Smooth muscle cell (in vitro differentiated cells): Measurements from ENCODE around the gene CASK. TPM values are rescaled to one million over a fixed set of nuclear protein-coding genes. Genes with fewer than 3 reads are reported as not detected.
A peak's percentile ranks its signal among the peaks of the same experiment; 100 is the strongest.

Experiments
- DNase-seq: peaks from one replicate; lab custom pipeline; 2025; ENCODE audit not compliant: unreplicated experiment; lab: John Stamatoyannopoulos, UW
- H2AFZ ChIP-seq: fragments of 200-600 bp; sonication (generic); 2 replicates; pipeline ENCODE4 v1.6.0; 2016; ENCODE audit warnings: antibody characterized with exemption, low read depth, mild to moderate bottlenecking
- H3F3A ChIP-seq: fragments of 200-600 bp; sonication (generic); 2 replicates; pipeline ENCODE4 v1.6.0; 2017; ENCODE audit warnings: antibody characterized with exemption, low read depth
- H3K27ac ChIP-seq: fragments of 200-600 bp; sonication (generic); 2 replicates; pipeline ENCODE4 v1.5.1; 2016; ENCODE audit warnings: low read depth, mild to moderate bottlenecking
- H3K27me3 ChIP-seq: fragments of 200-600 bp; sonication (generic); 2 replicates; pipeline ENCODE4 v1.6.1; 2016; ENCODE audit warnings: low read depth, mild to moderate bottlenecking
- H3K36me3 ChIP-seq: fragments of 200-600 bp; sonication (generic); 2 replicates; pipeline ENCODE4 v1.5.1; 2016; ENCODE audit warnings: low read depth
- H3K4me1 ChIP-seq: fragments of 200-600 bp; sonication (generic); 2 replicates; pipeline ENCODE4 v1.5.1; 2016; ENCODE audit warnings: low read depth
- H3K4me2 ChIP-seq: fragments of 200-600 bp; sonication (generic); 2 replicates; pipeline ENCODE4 v1.6.0; 2016; ENCODE audit warnings: mild to moderate bottlenecking
- H3K4me3 ChIP-seq: fragments of 200-600 bp; sonication (generic); 2 replicates; pipeline ENCODE4 v1.5.1; 2016; ENCODE audit warnings: mild to moderate bottlenecking
- H3K79me2 ChIP-seq: fragments of 200-600 bp; sonication (generic); 2 replicates; pipeline ENCODE4 v1.6.0; 2016; ENCODE audit warnings: low read depth, mild to moderate bottlenecking
- H3K9ac ChIP-seq: fragments of 200-600 bp; sonication (generic); 2 replicates; pipeline ENCODE4 v1.6.0; 2016; ENCODE audit warnings: low read depth
- H3K9me3 ChIP-seq: fragments of 200-600 bp; sonication (generic); replicated peaks from 2 replicates; pipeline ENCODE4 v1.5.1; 2016; ENCODE audit warnings: low read depth
- H4K20me1 ChIP-seq: fragments of 200-600 bp; sonication (generic); 2 replicates; pipeline ENCODE4 v1.6.0; 2016; ENCODE audit warnings: low read depth
- CTCF ChIP-seq: fragments of 200-600 bp; sonication (generic); IDR thresholded peaks from 2 replicates; pipeline ENCODE4 v1.5.1; 2017; ENCODE audit warnings: borderline replicate concordance, mild to moderate bottlenecking, antibody characterized with exemption; ENCODE audit not compliant: insufficient read depth, poor library complexity, severe bottlenecking
- WGBS: methylation state at CpG from one replicate; pipeline ENCODE4 v1.1.7; 2016; ENCODE audit warnings: low lambda C conversion rate; 5-methylcytosine and 5-hydroxymethylcytosine counted together
- polyA plus RNA-seq: library from polyadenylated mRNA; unstranded; fragments of >200 nt; fragmentation: Nextera tagmentation; extraction: Ambion mirVana; gene quantifications from 2 replicates; pipeline ENCODE4 v1.2.1, GENCODE V29; 2016
- total RNA-seq: library from RNA; depleted of rRNA; stranded (reverse); fragments of >200 nt; gene quantifications from 2 replicates; pipeline ENCODE4 v1.2.3, GENCODE V29; 2014

The CASK gene
- total and polyA plus RNA-seq, 2 experiments from 2014 or later: 49.4 to 97.5 TPM

- H3K9me3 ChIP-seq: peaks cover 2% of the 10 kb centered on the region
- no peaks in the 10 kb centered on the region for H3F3A ChIP-seq
- H3K27ac ChIP-seq: no peak overlapping the region
- no peaks in the 10 kb centered on the region for H3K79me2 ChIP-seq
- H3K4me3 ChIP-seq: no peak overlapping the region
- no peak for DNase-seq
- WGBS: 40% methylated on average over 2 of the region's 2 CpGs
- H3K36me3 ChIP-seq: no peaks in the 10 kb centered on the region
- no peak overlapping the region for H3K9ac ChIP-seq
- no peak overlapping the region for H2AFZ ChIP-seq
- no peaks in the 10 kb centered on the region for H3K27me3 ChIP-seq
- H3K4me2 ChIP-seq: no peak overlapping the region
- no peak for TF ChIP-seq CTCF
- H3K4me1 ChIP-seq: no peaks in the 10 kb centered on the region
- H4K20me1 ChIP-seq: no peaks in the 10 kb centered on the region
These were observed 289.1 kb downstream of the CASK start for GRCh38 chrX:41634284-41634683.

- H3K79me2 ChIP-seq: no peaks in the 10 kb centered on the region
- TF ChIP-seq CTCF: no peak
- WGBS: 75% methylated on average over 2 of the region's 2 CpGs
These were observed 293.3 kb downstream of the CASK start for GRCh38 chrX:41630091-41630490.

GRCh38 chrX:41629539-41629938 lies 293.8 kb downstream of the CASK start:
- no peak overlapping the region for H3K4me3 ChIP-seq
- H3K27me3 ChIP-seq: no peaks in the 10 kb centered on the region
- no peaks in the 10 kb centered on the region for H3K4me1 ChIP-seq
- no peak overlapping the region for H2AFZ ChIP-seq
- H3F3A ChIP-seq: no peaks in the 10 kb centered on the region
- H3K36me3 ChIP-seq: no peaks in the 10 kb centered on the region
- no peak for DNase-seq
- H4K20me1 ChIP-seq: no peaks in the 10 kb centered on the region
- H3K9me3 ChIP-seq: peaks cover 2% of the 10 kb centered on the region
- 86% methylated on average over 1 of the region's 1 CpG for WGBS
- no peak overlapping the region for H3K27ac ChIP-seq
- no peak overlapping the region for H3K9ac ChIP-seq
- no peak overlapping the region for H3K4me2 ChIP-seq
- H3K79me2 ChIP-seq: no peaks in the 10 kb centered on the region
- TF ChIP-seq CTCF: no peak

More at GRCh38 chrX:41630091-41630490, 293.3 kb downstream of the CASK start:
- no peaks in the 10 kb centered on the region for H3K4me1 ChIP-seq
- H3F3A ChIP-seq: no peaks in the 10 kb centered on the region
- no peak overlapping the region for H3K4me3 ChIP-seq
- H3K4me2 ChIP-seq: no peak overlapping the region
- H3K9me3 ChIP-seq: peaks cover 2% of the 10 kb centered on the region
- no peak overlapping the region for H3K9ac ChIP-seq
- no peaks in the 10 kb centered on the region for H4K20me1 ChIP-seq
- no peak for DNase-seq
- H3K27me3 ChIP-seq: no peaks in the 10 kb centered on the region
- H3K36me3 ChIP-seq: no peaks in the 10 kb centered on the region
- no peak overlapping the region for H3K27ac ChIP-seq
- no peak overlapping the region for H2AFZ ChIP-seq

GRCh38 chrX:41621222-41621723 lies 302.1 kb downstream of the CASK start:
- no peak for DNase-seq
- TF ChIP-seq CTCF: no peak
- Histone ChIP-seq H3F3A (no peaks in the 10 kb centered on the region), H3K4me1 (peaks cover 12% of the 10 kb centered on the region), H3K27me3 (no peaks in the 10 kb centered on the region), H3K9me3 (peaks cover 3% of the 10 kb centered on the region), H4K20me1 (no peaks in the 10 kb centered on the region), H3K4me3 (no peak overlapping the region), H2AFZ (no peak overlapping the region), H3K36me3 (no peaks in the 10 kb centered on the region), H3K4me2 (peak overlapping the region; percentile 43), H3K79me2 (no peaks in the 10 kb centered on the region), H3K27ac (peak overlapping the region; percentile 52), H3K9ac (no peak overlapping the region)
- 22% methylated on average over 5 of the region's 5 CpGs for WGBS
